ENCODE data around the gene PRX. TPM values are rescaled to one million over a fixed set of nuclear protein-coding genes. Genes with fewer than 3 reads are reported as not detected.

The PRX gene
- polyA plus RNA-seq, 3 donors = 0.13 to 0.76 TPM; not detected in 1

DNA sequence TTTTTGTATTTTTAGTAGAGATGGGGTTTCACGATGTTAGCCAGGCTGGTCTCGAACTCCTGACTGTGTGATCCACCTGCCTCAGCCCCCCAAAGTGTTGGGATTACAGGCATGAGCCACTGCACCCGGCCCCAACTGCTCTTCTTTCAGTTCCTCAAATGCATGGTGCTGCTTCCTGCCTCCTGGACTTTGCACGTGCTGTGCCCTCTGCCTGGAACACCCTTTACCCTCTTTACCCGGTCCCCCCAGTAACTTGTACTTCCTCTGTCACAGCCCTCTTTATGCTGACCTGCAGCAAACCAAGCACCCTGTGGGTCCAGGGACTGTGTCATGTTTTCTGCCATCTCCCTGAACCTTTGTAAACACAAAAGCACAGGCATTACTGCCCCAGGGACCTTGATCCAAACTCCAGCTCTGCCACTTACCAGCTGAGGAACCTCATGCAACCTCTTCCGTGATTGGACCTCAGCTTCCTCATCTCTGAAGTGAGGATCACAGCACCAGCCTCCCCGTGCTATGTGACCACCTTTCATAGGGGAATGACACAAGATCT lies 48.6 kb upstream of the PRX start:
- Histone ChIP-seq H3K4me3 (replicated peaks in 1 of 3; ENCODE audit: low read depth in 2 of 3, low read length in 3 of 3) (peak overlapping the region in 1 of 3 experiments; percentile 13), H3K4me1 (ENCODE audit: control insufficient read depth in 1 of 2, insufficient read depth in 2 of 2, low read length in 2 of 2) (peaks cover 54 to 62% of the 10 kb centered on the region in 2 donors), H3K27me3 (ENCODE audit: control insufficient read depth in 2 of 2, insufficient read depth in 2 of 2, low read length in 2 of 2) (peaks cover 2 to 6% of the 10 kb centered on the region in 2 donors), H2AFZ (ENCODE audit: insufficient read depth, low read depth, low read length, poor library complexity, severe bottlenecking) (no peak overlapping the region), H3K36me3 (replicated peaks in 1 of 2; ENCODE audit: control insufficient read depth in 1 of 2, insufficient read depth in 2 of 2, low read length in 2 of 2) (peaks cover 20 to 22% of the 10 kb centered on the region in 2 donors), H3K9ac (ENCODE audit: insufficient read depth, low read length, poor library complexity, severe bottlenecking) (no peak overlapping the region), H3K79me2 (ENCODE audit: insufficient read depth, low read length) (peaks cover 59% of the 10 kb centered on the region), H3K27ac (ENCODE audit: low read depth in 1 of 2, low read length in 2 of 2) (peak overlapping the region; percentile 83 to 96), H3K9me3 (replicated peaks in 1 of 2; ENCODE audit: control insufficient read depth in 1 of 2, insufficient read depth in 1 of 2, low read length in 2 of 2) (no peaks in the 10 kb centered on the region), H3K4me2 (replicated peaks; ENCODE audit: extremely low read depth, low read length, poor library complexity, severe bottlenecking) (peak overlapping the region; percentile 38), H4K20me1 (ENCODE audit: insufficient read depth, low read length) (peaks cover 16% of the 10 kb centered on the region)
- H3K9me3 Mint-ChIP-seq = peaks cover 2 to 7% (median 6%) of the 10 kb centered on the region in 7 donors
- H3K27me3 Mint-ChIP-seq (ENCODE audit: low read depth in 3 of 3) = peaks cover 8 to 11% (median 8%) of the 10 kb centered on the region in 3 donors
- DNase-seq = peak; percentile 72 to 86 (median 75)
- peaks cover 16 to 36% of the 10 kb centered on the region in 2 donors for H3K36me3 Mint-ChIP-seq
- H3K4me3 Mint-ChIP-seq = peak overlapping the region; percentile 51 to 73
- 13% methylated on average over 6 of the region's 7 CpGs for WGBS (ENCODE audit: insufficient coverage)
- TF ChIP-seq, protein P1, sequence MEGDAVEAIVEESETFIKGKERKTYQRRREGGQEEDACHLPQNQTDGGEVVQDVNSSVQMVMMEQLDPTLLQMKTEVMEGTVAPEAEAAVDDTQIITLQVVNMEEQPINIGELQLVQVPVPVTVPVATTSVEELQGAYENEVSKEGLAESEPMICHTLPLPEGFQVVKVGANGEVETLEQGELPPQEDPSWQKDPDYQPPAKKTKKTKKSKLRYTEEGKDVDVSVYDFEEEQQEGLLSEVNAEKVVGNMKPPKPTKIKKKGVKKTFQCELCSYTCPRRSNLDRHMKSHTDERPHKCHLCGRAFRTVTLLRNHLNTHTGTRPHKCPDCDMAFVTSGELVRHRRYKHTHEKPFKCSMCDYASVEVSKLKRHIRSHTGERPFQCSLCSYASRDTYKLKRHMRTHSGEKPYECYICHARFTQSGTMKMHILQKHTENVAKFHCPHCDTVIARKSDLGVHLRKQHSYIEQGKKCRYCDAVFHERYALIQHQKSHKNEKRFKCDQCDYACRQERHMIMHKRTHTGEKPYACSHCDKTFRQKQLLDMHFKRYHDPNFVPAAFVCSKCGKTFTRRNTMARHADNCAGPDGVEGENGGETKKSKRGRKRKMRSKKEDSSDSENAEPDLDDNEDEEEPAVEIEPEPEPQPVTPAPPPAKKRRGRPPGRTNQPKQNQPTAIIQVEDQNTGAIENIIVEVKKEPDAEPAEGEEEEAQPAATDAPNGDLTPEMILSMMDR (IDR thresholded peaks at IDR 0.05) = no peak
- H3K27ac Mint-ChIP-seq = peak overlapping the region; percentile 93 to 98 (median 95)
- H3K4me1 Mint-ChIP-seq = peaks cover 55% of the 10 kb centered on the region
- intact Hi-C loops (cut with micrococcal nuclease) = loop anchor here (2.0 to 10.0 kb wide), 3 partner anchors 15 to 97 kb away; no protein-coding TSS in a partner anchor

DNA sequence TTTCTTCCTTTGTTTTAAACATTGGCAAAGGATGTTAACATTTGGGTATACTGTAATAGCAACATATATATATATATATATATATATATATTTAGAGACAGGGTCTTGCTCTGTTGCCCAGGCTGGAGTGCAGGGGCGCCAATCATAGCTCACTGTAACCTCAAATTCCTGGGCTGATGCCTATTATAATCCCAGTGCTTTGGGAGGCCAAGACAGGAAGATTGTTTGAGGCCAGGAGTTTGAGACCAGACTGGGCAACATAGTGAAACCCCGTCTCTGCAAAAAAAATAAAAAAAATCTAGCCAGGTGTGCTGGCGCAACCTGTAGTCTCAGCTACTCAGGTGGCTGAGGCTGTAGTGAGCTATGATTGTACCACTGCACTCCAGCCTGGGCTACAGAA lies 47.0 kb upstream of the PRX start:
- Mint-ChIP-seq H3K27ac (peak overlapping the region in 1 of 7 donors; percentile 11), H3K4me3 (no peak overlapping the region), H3K9me3 (no peaks in the 10 kb centered on the region), H3K27me3 (ENCODE audit: low read depth in 3 of 3) (peaks cover 0 to 2% (median 1%) of the 10 kb centered on the region in 3 donors), H3K36me3 (peaks cover 21 to 45% of the 10 kb centered on the region in 2 donors), H3K4me1 (peaks cover 43% of the 10 kb centered on the region)
- Histone ChIP-seq H3K4me1 (ENCODE audit: control insufficient read depth in 1 of 2, insufficient read depth in 2 of 2, low read length in 2 of 2) (peaks cover 45 to 46% of the 10 kb centered on the region in 2 donors), H3K27ac (ENCODE audit: low read depth in 1 of 2, low read length in 2 of 2) (no peak overlapping the region), H3K9me3 (replicated peaks in 1 of 2; ENCODE audit: control insufficient read depth in 1 of 2, insufficient read depth in 1 of 2, low read length in 2 of 2) (no peaks in the 10 kb centered on the region), H3K4me2 (replicated peaks; ENCODE audit: extremely low read depth, low read length, poor library complexity, severe bottlenecking) (no peak overlapping the region), H3K4me3 (replicated peaks in 1 of 3; ENCODE audit: low read depth in 2 of 3, low read length in 3 of 3) (no peak overlapping the region), H4K20me1 (ENCODE audit: insufficient read depth, low read length) (peaks cover 16% of the 10 kb centered on the region), H3K27me3 (ENCODE audit: control insufficient read depth in 2 of 2, insufficient read depth in 2 of 2, low read length in 2 of 2) (no peaks in the 10 kb centered on the region), H3K36me3 (replicated peaks in 1 of 2; ENCODE audit: control insufficient read depth in 1 of 2, insufficient read depth in 2 of 2, low read length in 2 of 2) (peaks cover 36 to 37% of the 10 kb centered on the region in 2 donors), H2AFZ (ENCODE audit: insufficient read depth, low read depth, low read length, poor library complexity, severe bottlenecking) (no peak overlapping the region), H3K79me2 (ENCODE audit: insufficient read depth, low read length) (peaks cover 55% of the 10 kb centered on the region), H3K9ac (ENCODE audit: insufficient read depth, low read length, poor library complexity, severe bottlenecking) (no peak overlapping the region)
- intact Hi-C loops (cut with micrococcal nuclease) = loop anchor here (2.0 to 10.0 kb wide), 3 partner anchors 13 to 95 kb away; no protein-coding TSS in a partner anchor
- TF ChIP-seq, protein P1 (IDR thresholded peaks at IDR 0.05) = no peak
- no peak for DNase-seq
- WGBS (ENCODE audit: insufficient coverage) = 80% methylated on average over 1 of the region's 3 CpGs
